Right lobe of liver (tissue), 4 donors: Measurements from ENCODE around the gene ARCN1.

ENCODE experiments used
- CTCF ChIP-seq, 4 donors: fragments of 200-600 bp in 3 of 4; fragments of 450-650 bp in 1 of 4; IDR thresholded peaks; one replicate each; pipeline versions ENCODE4 v1.5.1 to v1.8.0; 2016 to 2022; ENCODE audit warnings: antibody characterized with exemption in 4 of 4, mild to moderate bottlenecking in 2 of 4
- POLR2A ChIP-seq: fragments of 450-650 bp; IDR thresholded peaks from one replicate; pipeline ENCODE4 v1.6.1; 2017; ENCODE audit warnings: antibody characterized with exemption, mild to moderate bottlenecking
- donor health status: DM: no; HTN: no; CAD: no.
- donor health status: DM: no; HTN: no; CAD: no.
- donor health status: DM: no; HTN: yes; CAD: no.

GRCh38 chr11:118544010-118544646 lies 28.1 kb upstream of the ARCN1 start:
- TF ChIP-seq CTCF (IDR thresholded peaks at IDR 0.05), result no peak
- TF ChIP-seq POLR2A, result no peak
